Gastrocnemius medialis (tissue), 4 donors: ENCODE results near the gene ZNF652. TPM values are rescaled to one million over a fixed set of nuclear protein-coding genes. Genes with fewer than 3 reads are reported as not detected.

Source experiments
- ATAC-seq, 2 donors: fragments of 150-250 bp; one replicate each; pipeline ENCODE4 v1.9.1; 2016
- DNase-seq, 2 donors: peaks; one replicate each; pipeline ENCODE4 v3.0.0-alpha.2; 2019
- H3K27ac ChIP-seq, 4 donors: fragments of 200-600 bp; sonication (generic); 1 replicate in 1 of 4; 2 replicates in 3 of 4; pipeline ENCODE4 v1.5.1; 2016 to 2018; ENCODE audit warnings: mild to moderate bottlenecking in 2 of 4, moderate library complexity in 1 of 4
- H3K27me3 ChIP-seq, 3 donors: fragments of 200-600 bp; sonication (generic) in 2 of 3; 1 replicate in 1 of 3; 2 replicates in 2 of 3; pipeline versions ENCODE4 v1.5.1 to v1.6.0; 2016 to 2019; ENCODE audit warnings: mild to moderate bottlenecking in 1 of 3, moderate library complexity in 1 of 3
- H3K36me3 ChIP-seq, 2 donors: fragments of 200-600 bp; sonication (generic) in 1 of 2; one replicate each; pipeline ENCODE4 v1.5.1; 2017 to 2018
- H3K4me1 ChIP-seq, 2 donors: fragments of 200-600 bp; sonication (generic) in 1 of 2; one replicate each; pipeline ENCODE4 v1.5.1; 2016 to 2017; ENCODE audit warnings: mild to moderate bottlenecking in 2 of 2
- H3K4me3 ChIP-seq, 4 donors: fragments of 200-600 bp; sonication (generic) in 3 of 4; 1 replicate in 1 of 4; 2 replicates in 3 of 4; pipeline ENCODE4 v1.5.1; 2016 to 2019; ENCODE audit warnings: mild to moderate bottlenecking in 2 of 4
- H3K9me3 ChIP-seq, 3 donors: fragments of 200-600 bp; sonication (generic) in 2 of 3; 1 replicate in 1 of 3; 2 replicates in 2 of 3; pipeline ENCODE4 v1.5.1; 2016 to 2019
- POLR2A ChIP-seq, 2 donors: fragments of 450-650 bp; IDR thresholded peaks; one replicate each; pipeline ENCODE4 v1.6.1; 2017; ENCODE audit warnings: antibody characterized with exemption in 2 of 2, mild to moderate bottlenecking in 2 of 2, moderate library complexity in 2 of 2
- in situ Hi-C, 4 donors: fragments of 200-750 bp; cut with MboI; loops; one replicate each; pipeline versions ENCODE4 v1.15.0 to v1.8.0; 2017; ENCODE audit warnings: low sequenced_read_pairs in 4 of 4
- intact Hi-C: fragments of 100-400 bp; cut with DNase I; formaldehyde crosslinking; loops from one replicate; pipeline ENCODE4 v1.15.1; 2023; ENCODE audit warnings: low total_unique reads
- total RNA-seq, 4 donors: library from RNA; depleted of rRNA; stranded (reverse); fragments of >200 nt; gene quantifications; one replicate each; pipeline versions ENCODE4 v1.1.0 to v1.2.3, GENCODE V29; 2016
- TF ChIP-seq, protein P1 (sequence below), 5 experiments: fragments of 450-650 bp in 3 of 5; fragments of 200-600 bp in 2 of 5; sonication (generic) in 2 of 5; IDR thresholded peaks in 4 of 5; conservative IDR thresholded peaks in 1 of 5; 1 replicate in 4 of 5; 2 replicates in 1 of 5; pipeline ENCODE4 v1.5.1; 2016 to 2019; ENCODE audit warnings: antibody characterized with exemption in 5 of 5, mild to moderate bottlenecking in 3 of 5, moderate library complexity in 3 of 5

The ZNF652 gene
- total RNA-seq, 4 donors from 2014 or later = 32.8 to 49.6 (median 41.1) TPM

DNA sequence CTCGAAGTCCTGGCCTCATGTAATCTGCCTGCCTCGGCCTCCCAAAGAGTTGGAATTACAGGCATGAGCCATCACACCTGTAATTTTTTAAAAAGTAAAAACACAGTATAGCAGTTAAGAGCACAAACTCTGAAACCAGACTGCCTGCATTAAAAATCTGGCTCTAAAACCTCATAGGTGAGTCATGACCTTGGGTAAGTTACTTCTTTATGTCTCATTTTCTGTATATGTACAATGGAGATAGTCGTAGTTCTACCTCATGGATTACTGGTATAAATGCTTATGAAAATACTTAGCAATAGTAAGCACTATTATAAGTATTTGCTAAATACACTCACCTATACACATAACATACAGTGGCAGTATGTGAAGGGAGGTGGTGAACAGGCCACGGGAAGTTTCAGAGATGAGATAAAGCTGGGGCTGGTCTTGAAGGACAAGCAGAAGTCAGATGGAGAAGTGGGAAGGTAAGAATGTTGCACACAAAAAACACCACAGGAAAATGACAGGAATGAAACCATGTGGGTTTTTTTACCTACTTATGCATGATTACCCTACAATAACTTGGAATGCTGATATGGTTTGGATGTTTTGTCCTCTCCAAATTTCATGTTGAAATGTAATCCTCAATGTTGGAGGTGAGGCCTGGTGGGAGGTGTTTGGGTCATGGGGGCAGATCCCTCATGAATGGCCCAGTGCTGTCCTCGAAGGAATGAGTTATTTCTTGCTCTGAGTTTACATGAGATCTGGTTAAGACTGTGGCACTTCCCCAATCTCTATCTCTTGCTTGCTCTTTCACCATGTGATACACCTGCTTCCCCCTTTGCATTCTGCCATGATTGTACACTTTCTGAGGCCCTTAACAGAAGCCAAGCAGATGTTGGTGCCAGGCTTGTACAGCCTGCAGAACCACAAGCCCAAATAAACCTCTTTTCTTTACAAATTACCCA lies 33.9 kb downstream of the ZNF652 start:
- DNase-seq (no peak), ATAC-seq (no peak)
- TF ChIP-seq, protein P1, sequence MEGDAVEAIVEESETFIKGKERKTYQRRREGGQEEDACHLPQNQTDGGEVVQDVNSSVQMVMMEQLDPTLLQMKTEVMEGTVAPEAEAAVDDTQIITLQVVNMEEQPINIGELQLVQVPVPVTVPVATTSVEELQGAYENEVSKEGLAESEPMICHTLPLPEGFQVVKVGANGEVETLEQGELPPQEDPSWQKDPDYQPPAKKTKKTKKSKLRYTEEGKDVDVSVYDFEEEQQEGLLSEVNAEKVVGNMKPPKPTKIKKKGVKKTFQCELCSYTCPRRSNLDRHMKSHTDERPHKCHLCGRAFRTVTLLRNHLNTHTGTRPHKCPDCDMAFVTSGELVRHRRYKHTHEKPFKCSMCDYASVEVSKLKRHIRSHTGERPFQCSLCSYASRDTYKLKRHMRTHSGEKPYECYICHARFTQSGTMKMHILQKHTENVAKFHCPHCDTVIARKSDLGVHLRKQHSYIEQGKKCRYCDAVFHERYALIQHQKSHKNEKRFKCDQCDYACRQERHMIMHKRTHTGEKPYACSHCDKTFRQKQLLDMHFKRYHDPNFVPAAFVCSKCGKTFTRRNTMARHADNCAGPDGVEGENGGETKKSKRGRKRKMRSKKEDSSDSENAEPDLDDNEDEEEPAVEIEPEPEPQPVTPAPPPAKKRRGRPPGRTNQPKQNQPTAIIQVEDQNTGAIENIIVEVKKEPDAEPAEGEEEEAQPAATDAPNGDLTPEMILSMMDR (IDR thresholded peaks at IDR 0.05 in 4 of 5, conservative IDR thresholded peaks at IDR 0.05 in 1 of 5) = no peak
- TF ChIP-seq POLR2A (IDR thresholded peaks at IDR 0.05) = no peak
- in situ Hi-C loops (no loop called here), intact Hi-C loops (no loop called here)
- no peaks in the 10 kb centered on the region for H3K27me3 ChIP-seq
- no peaks in the 10 kb centered on the region for H3K4me1 ChIP-seq
- no peaks in the 10 kb centered on the region for H3K9me3 ChIP-seq
- H3K36me3 ChIP-seq = no peaks in the 10 kb centered on the region
- H3K27ac ChIP-seq = no peak overlapping the region
- no peak overlapping the region for H3K4me3 ChIP-seq

DNA sequence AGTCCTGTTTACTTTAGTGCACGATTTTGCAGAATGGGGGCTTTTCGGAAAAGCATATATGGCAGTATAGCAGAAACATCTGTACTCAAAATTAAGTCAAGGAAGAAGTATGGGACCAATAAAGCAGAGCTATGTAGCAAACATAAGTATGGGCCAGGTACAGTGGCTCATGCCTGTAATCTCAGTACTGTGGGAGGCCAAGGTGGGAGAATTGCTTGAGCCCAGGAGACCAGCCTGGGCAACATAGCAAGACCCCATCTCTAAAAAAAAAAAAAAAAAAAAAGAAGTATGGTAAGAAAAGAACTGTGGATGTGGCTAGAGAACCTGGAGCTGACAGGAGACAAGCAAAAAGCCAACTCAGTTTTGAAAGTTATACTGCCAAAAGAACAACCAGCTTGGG lies 36.1 kb downstream of the ZNF652 start:
- in situ Hi-C loops (no loop called here), intact Hi-C loops (no loop called here)
- H3K27ac ChIP-seq = no peak overlapping the region
- no peaks in the 10 kb centered on the region for H3K36me3 ChIP-seq
- H3K9me3 ChIP-seq = no peaks in the 10 kb centered on the region
- H3K27me3 ChIP-seq = no peaks in the 10 kb centered on the region
- DNase-seq = no peak
- no peak for ATAC-seq
- no peak overlapping the region for H3K4me3 ChIP-seq
- TF ChIP-seq POLR2A (IDR thresholded peaks at IDR 0.05) = no peak
- TF ChIP-seq, protein P1 (IDR thresholded peaks at IDR 0.05 in 4 of 5, conservative IDR thresholded peaks at IDR 0.05 in 1 of 5) = no peak
- H3K4me1 ChIP-seq = no peaks in the 10 kb centered on the region

DNA sequence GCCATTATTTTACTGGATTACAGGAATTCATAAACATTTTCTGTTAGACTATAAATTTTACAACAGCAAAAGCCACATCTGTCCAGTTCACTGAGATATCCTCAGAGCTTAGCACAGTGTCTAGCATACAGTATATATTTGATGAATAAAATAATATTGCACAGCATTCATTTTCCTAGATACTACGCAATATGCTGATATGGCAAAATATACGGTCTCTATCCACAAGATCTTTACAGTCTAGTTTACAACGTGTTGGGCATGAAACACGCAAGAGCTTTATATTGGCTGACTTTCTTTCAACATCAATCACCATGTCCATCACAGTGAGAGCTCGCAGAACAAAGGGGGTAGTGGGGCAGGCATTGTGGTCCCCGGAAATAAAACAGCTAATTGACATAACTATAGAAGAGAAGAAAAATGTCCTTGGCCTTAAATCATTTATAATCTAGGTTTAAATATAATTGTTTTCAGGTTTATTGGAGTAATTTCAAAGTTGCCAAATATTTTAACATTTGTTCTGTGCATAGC lies 43.5 kb downstream of the ZNF652 start:
- in situ Hi-C loops = loop anchor here in 3 of 4 donors (5.0 to 25.0 kb wide), 4 partner anchors 74 to 246 kb away; no protein-coding TSS in a partner anchor
- DNase-seq (no peak), ATAC-seq (no peak)
- Histone ChIP-seq H3K36me3 (no peaks in the 10 kb centered on the region), H3K27ac (no peak overlapping the region), H3K4me1 (peaks cover 9 to 12% of the 10 kb centered on the region in 2 donors), H3K9me3 (no peaks in the 10 kb centered on the region), H3K27me3 (no peaks in the 10 kb centered on the region), H3K4me3 (no peak overlapping the region)
- TF ChIP-seq POLR2A (IDR thresholded peaks at IDR 0.05) = no peak
- TF ChIP-seq, protein P1 (IDR thresholded peaks at IDR 0.05 in 4 of 5, conservative IDR thresholded peaks at IDR 0.05 in 1 of 5) = no peak
- intact Hi-C loops = loop anchor here (5.0 kb wide), 1 partner anchor 94 kb away; the partner anchor contains the start of gene PHB1

DNA sequence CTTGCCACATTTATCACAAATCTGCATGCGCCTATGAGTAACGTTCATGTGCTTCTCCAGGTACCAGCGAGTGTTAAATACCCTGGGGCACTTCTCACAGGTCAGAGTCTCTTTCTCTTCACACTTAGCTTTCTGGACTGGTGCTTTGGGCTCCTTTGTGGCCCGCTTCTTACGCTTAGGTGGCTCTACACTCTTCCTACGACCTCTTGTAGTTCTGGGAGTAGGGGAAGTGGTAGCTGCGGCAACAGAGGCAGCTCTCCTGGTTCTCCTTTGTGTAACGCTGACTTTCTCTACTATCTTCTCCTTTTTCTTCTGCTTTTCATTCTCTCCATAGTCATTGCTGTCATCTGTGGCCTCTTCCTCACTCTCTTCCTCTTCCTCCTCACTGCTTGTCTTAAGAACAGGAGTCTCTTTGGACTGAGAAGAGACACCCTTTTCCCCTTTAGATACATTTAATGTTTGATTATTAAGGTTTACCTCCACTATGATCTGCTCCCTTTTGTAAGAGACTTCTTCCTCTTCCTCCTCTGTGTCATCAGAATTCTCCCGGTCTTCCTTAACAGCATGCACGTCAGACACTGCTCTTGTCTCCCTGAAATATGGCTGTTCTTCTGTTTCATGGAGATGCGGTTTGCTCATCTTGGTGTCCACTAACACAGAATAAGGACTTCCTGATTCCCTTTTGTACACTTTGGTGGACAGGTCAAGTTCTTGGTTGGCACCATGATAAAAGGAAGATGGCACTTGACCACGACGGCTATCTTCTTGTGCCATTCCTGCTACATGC lies 45.0 kb downstream of the ZNF652 start:
- peaks cover 0 to 5% of the 10 kb centered on the region in 2 donors for H3K36me3 ChIP-seq
- DNase-seq = no peak
- H3K27ac ChIP-seq = peak overlapping the region; percentile 37 to 74 (median 62)
- peaks cover 9 to 12% of the 10 kb centered on the region in 2 donors for H3K4me1 ChIP-seq
- no peak overlapping the region for H3K4me3 ChIP-seq
- TF ChIP-seq, protein P1 (IDR thresholded peaks at IDR 0.05 in 4 of 5, conservative IDR thresholded peaks at IDR 0.05 in 1 of 5) = no peak
- TF ChIP-seq POLR2A (IDR thresholded peaks at IDR 0.05) = no peak
- no peak for ATAC-seq
- no peaks in the 10 kb centered on the region for H3K9me3 ChIP-seq
- H3K27me3 ChIP-seq = no peaks in the 10 kb centered on the region
- intact Hi-C loops (loop anchor here (5.0 kb wide), 1 partner anchor 95 kb away; the partner anchor contains the start of gene PHB1), in situ Hi-C loops (loop anchor here in 3 of 4 donors (5.0 to 25.0 kb wide), 4 partner anchors 75 to 248 kb away; no protein-coding TSS in a partner anchor)
